DMS79 treated with DMSO at 0.1 percent for 48 hours (cell line): Measurements from ENCODE around the gene GPR34.
"Not testable (repeated sequence)": the region's sequence is repeated elsewhere in the genome, so short reads cannot be mapped to it uniquely, and the experiment has no call there.

Experiments
- DNase-seq: peaks from one replicate; lab custom pipeline; 2025; lab: John Stamatoyannopoulos, UW

GPR34 gene

GRCh38 chrX:41693024-41693423 is 4.3 kb downstream of the GPR34 start:
- no peak for DNase-seq

GRCh38 chrX:41695426-41695825 is 6.7 kb downstream of the GPR34 start:
- DNase-seq, result no peak

GRCh38 chrX:41703574-41704029 is 14.8 kb downstream of the GPR34 start:
- no peak for DNase-seq

- no peak for DNase-seq
Observed at GRCh38 chrX:41705042-41705441, 16.3 kb downstream of the GPR34 start.

- no peak for DNase-seq
Observed at GRCh38 chrX:41705680-41706374, 17.1 kb downstream of the GPR34 start.

GRCh38 chrX:41707218-41707617 is 18.4 kb downstream of the GPR34 start:
- no peak for DNase-seq

- DNase-seq, result no peak
Observed at GRCh38 chrX:41708486-41708885, 19.7 kb downstream of the GPR34 start.

GRCh38 chrX:41711021-41711667 is 22.4 kb downstream of the GPR34 start:
- no peak for DNase-seq

GRCh38 chrX:41716222-41716621 is 27.4 kb downstream of the GPR34 start:
- DNase-seq, result no peak

GRCh38 chrX:41716767-41717473 is 28.1 kb downstream of the GPR34 start:
- no peak for DNase-seq

GRCh38 chrX:41718481-41719235 is 29.9 kb downstream of the GPR34 start:
- DNase-seq, result no peak

GRCh38 chrX:41719610-41720009 is 30.8 kb downstream of the GPR34 start:
- not testable (repeated sequence) for DNase-seq

- DNase-seq, result no peak
Observed at GRCh38 chrX:41720125-41720779, 31.5 kb downstream of the GPR34 start.

GRCh38 chrX:41721590-41721989 is 32.8 kb downstream of the GPR34 start:
- no peak for DNase-seq

GRCh38 chrX:41722214-41722613 is 33.4 kb downstream of the GPR34 start:
- no peak for DNase-seq

GRCh38 chrX:41722816-41723618 is 34.2 kb downstream of the GPR34 start:
- DNase-seq, result no peak

- no peak for DNase-seq
Observed at GRCh38 chrX:41723826-41724225, 35.1 kb downstream of the GPR34 start, which contains the start of gene GPR82. Gene GPR82 (plus strand): TSS chrX:41724181. CDS start chrX:41727027, 2,846 bp downstream.

GRCh38 chrX:41728125-41728524 is 39.4 kb downstream of the GPR34 start:
- DNase-seq, result no peak

GRCh38 chrX:41730081-41730480 is 41.3 kb downstream of the GPR34 start:
- DNase-seq, result no peak

GRCh38 chrX:41732260-41732659 is 43.5 kb downstream of the GPR34 start:
- no peak for DNase-seq

GRCh38 chrX:41733939-41734338 is 45.2 kb downstream of the GPR34 start:
- DNase-seq, result no peak
